GM18951 (cell line): ENCODE measurements around the gene CBX2.

Source experiments
- POLR2A ChIP-seq: IDR thresholded peaks from 4 replicates; pipeline ENCODE4 v1.6.1; 2011; ENCODE audit warnings: mild to moderate bottlenecking; ENCODE audit not compliant: insufficient read length, insufficient read depth; ENCODE audit errors: extremely low read depth
- in situ Hi-C: fragments of 300-500 bp; cut with MboI; formaldehyde crosslinking; loops from one replicate; pipeline ENCODE4 v1.12.0; 2022; ENCODE audit warnings: low sequenced_read_pairs, mixed read lengths, inconsistent platforms; ENCODE audit not compliant: unreplicated experiment

The CBX2 gene

GRCh38 chr17:79739148-79740062, 38.5 kb upstream of the CBX2 start:
- no peak for TF ChIP-seq POLR2A
- in situ Hi-C loops, result no loop called here

DNA sequence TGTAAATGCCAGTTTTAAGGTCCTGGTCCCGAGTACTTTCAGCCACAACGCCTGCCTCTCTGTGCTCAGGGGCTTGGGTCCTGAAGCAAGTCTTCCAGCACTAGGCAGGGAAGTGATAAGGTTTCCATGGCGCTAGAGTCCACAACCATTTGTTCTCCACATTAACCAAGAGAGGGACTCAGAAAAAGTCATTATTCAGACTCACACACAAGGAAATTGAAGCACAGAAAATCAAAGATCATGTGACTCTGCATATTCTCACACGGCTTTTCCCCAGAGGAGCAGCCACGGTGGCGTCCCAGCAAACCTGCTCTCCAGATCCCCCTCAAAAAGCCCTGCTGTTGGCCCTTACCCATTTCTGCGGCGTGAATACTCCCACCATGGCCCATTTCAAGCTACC, 37.5 kb upstream of the CBX2 start:
- in situ Hi-C loops, result no loop called here
- TF ChIP-seq POLR2A, result no peak

GRCh38 chr17:79741401-79741750, 36.6 kb upstream of the CBX2 start:
- TF ChIP-seq POLR2A, result no peak
- in situ Hi-C loops, result no loop called here

DNA sequence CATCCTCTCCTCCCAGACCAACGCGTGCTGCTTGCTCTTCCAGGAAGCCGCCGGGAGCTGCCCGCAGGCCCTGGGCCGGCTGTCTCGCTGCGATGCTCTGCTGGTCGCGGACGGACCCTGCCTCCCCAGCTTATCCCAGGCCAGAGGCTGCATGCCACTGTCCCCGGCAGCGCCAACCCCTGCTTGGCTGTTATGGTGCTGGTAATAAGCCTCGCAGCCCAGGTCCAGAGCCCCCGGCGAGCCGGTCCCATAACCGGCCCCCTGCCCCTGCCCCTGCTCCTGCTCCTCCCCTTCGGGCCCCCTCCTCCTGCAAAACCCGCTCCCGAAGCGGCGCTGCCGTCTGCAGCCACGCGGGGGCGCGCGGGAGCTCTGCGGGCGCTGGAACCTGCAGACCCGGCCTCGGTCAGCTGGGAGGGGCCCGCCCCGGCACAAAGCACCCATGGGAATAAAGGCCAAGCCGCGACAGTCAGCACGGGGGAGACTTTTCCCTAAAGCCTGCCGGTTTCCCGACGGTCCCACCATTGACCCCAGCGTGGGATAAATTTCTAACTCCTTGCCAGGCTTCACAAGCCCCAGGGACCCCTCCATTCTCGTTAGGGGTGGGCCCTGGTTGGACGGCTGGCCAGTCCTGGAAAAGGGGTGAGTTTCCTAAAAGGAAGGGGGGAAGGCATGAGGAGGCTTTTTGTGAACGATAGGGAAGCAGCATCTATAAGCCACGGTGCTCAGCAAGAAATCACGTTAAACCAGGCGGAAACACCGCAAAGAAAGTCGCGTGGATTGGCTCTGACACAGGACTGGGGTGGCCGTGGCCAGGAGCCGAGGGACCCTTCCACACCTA, 36.0 kb upstream of the CBX2 start:
- TF ChIP-seq POLR2A, result no peak
- in situ Hi-C loops, result no loop called here

- no peak for TF ChIP-seq POLR2A
- in situ Hi-C loops, result no loop called here
Observed at GRCh38 chr17:79742589-79742918, 35.4 kb upstream of the CBX2 start.

DNA sequence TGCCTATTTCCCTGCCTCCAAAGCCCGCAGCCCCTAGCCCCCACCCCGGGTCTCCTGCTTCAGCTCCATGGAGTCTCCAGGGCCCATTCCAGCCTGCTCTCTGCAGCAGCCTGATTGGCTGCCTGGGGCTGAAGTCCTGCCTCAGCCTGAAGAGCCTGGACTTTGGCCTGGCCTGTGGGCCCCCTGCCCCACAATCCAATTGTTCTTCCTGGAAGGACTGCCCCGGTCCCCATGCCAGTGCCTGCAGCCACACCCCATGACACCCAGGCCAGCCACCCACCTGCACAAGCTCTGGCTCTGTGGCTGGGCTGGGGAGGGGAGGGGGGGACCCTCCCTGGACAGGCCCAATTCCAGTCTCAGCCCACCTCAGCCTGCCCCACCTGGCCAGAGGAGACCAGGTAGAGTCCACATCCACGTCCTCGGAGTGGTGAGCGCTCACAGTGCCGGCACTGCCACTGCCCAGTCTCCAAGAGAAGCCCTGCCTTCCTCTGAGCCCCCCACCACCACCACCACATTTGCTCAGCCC, 34.9 kb upstream of the CBX2 start:
- in situ Hi-C loops, result no loop called here
- no peak for TF ChIP-seq POLR2A

GRCh38 chr17:79743614-79744013, 34.3 kb upstream of the CBX2 start:
- no peak for TF ChIP-seq POLR2A
- in situ Hi-C loops, result no loop called here

GRCh38 chr17:79745641-79746105, 32.3 kb upstream of the CBX2 start:
- no peak for TF ChIP-seq POLR2A
- in situ Hi-C loops, result no loop called here

DNA sequence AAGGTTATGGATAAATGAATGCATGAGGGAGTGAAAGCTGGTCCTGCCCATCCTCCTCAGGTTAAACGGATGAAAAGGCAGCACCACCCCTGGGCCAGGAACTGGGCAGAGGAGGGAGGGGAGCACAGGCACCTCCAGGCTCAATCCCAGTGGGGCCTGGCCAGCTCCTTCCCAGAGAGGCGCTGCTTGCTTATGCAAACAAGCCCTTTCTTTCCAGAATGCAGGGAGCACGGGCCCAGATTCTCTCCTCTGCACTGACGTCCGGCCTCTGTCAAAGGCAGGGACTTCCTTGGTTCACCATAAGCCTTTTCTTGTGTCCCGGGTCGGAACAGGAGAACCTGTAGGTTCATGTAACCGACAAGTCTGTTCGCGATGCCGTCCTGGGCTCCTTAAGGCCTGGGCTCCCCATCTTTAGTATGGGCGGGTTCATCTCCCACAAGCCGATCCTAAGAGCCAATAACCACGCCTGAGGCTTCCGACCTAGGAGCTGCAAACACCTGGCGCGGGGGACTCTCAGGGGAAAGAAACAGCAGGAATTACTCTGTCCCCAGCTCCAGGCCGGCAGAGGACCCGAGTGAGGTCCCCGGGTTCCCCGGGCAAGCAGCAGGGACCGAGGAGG, 30.9 kb upstream of the CBX2 start:
- in situ Hi-C loops, result no loop called here

DNA sequence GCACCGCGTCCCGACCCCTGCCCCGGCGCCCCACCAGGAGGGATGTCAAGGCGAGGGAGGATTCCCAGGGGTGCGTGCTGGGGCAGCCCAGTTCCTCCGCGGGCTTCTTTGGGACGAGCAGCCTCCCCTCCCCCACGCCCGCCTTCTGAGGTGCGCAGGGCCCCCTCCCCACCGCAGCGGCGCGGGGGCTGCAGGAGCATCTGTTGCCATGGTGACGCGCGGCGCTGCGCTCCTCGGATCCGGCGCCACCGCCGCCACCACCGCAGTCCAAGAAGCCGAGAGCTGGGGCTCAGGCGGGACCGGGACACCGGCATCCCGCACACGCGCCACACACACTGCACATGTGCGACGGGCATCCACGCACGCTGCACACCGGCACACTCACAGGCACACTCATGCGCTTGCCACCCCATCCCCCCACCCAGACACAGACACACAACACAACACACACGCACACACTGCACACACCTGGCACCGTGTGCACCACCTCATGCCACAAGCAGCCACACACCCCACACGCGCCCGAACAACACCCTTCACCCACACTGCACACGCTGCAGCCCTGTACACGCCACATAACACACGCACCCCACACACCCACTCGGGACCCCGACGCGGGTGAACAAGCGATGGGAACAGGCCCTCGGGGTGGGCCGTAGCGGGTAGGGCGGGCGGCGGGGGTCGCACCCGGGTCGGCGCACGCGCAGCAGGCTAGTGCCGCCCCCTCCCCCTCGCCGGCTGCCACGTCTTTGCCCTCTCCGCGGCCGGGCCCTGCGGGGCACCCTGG, 30.2 kb upstream of the CBX2 start:
- in situ Hi-C loops, result no loop called here
- no peak for TF ChIP-seq POLR2A

More for the DNA sequence above, 30.9 kb upstream of the CBX2 start:
- TF ChIP-seq POLR2A, result no peak

- TF ChIP-seq POLR2A, result no peak
- in situ Hi-C loops, result no loop called here
Observed at GRCh38 chr17:79748295-79749099, 29.5 kb upstream of the CBX2 start.
